A549 (cell line): ENCODE measurements around the gene TEP1.

Experiments
- BHLHE40 ChIP-seq: IDR thresholded peaks from 2 replicates; pipeline ENCODE4 v1.6.1; 2012; ENCODE audit warnings: low read depth, low read length, inconsistent platforms
- CTCF ChIP-seq: fragments of >200 bp; sonication (Bioruptor Twin); formaldehyde crosslinking; IDR thresholded peaks from 3 replicates; pipeline ENCODE4 v1.5.1; 2016
- JUN ChIP-seq, 2 experiments: fragments of >200 bp; sonication (Bioruptor Twin); formaldehyde crosslinking; IDR thresholded peaks; 2 replicates in 1 of 2; 3 replicates in 1 of 2; pipeline ENCODE4 v1.6.1; 2016 to 2017
- JUNB ChIP-seq: fragments of >200 bp; sonication (Bioruptor Twin); formaldehyde crosslinking; IDR thresholded peaks from 2 replicates; pipeline ENCODE4 v1.6.1; 2016
- RCOR1 ChIP-seq: fragments of 150-350 bp; IDR thresholded peaks from 2 replicates; pipeline ENCODE4 v1.6.1; 2014; ENCODE audit warnings: antibody characterized with exemption, low read length, low read depth
- RFX5 ChIP-seq: fragments of 450-650 bp; IDR thresholded peaks from 2 replicates; pipeline ENCODE4 v1.7.1; 2014; ENCODE audit warnings: antibody characterized with exemption, mild to moderate bottlenecking, moderate library complexity
- SMC3 ChIP-seq: fragments of >200 bp; sonication (Bioruptor Twin); formaldehyde crosslinking; IDR thresholded peaks from 3 replicates; pipeline ENCODE4 v1.6.1; 2018; ENCODE audit warnings: inconsistent platforms
- USF2 ChIP-seq: fragments of 450-650 bp; IDR thresholded peaks from 2 replicates; pipeline ENCODE4 v1.6.1; 2014; ENCODE audit warnings: antibody characterized with exemption

- no peak for TF ChIP-seq USF2
- TF ChIP-seq CTCF, result no peak
- no peak for TF ChIP-seq RCOR1
- TF ChIP-seq JUNB, result no peak
- no peak for TF ChIP-seq BHLHE40
- TF ChIP-seq SMC3, result no peak
- TF ChIP-seq JUN (IDR thresholded peaks at IDR 0.05), result no peak
- TF ChIP-seq RFX5, result no peak
Observed at GRCh38 chr14:20332431-20332787, 80.9 kb downstream of the TEP1 start.
